ENCODE data around the gene DGCR6L.
"Not testable (repeated sequence)": the region's sequence is repeated elsewhere in the genome, so short reads cannot be mapped to it uniquely, and the experiment has no call there.

- TF ChIP-seq CTCF, POLR2A, POLR2AphosphoS5 (IDR thresholded peaks at IDR 0.05): not testable (repeated sequence)
These were observed 6.1 kb upstream of the DGCR6L start for GRCh38 chr22:20325996-20326395.
